WERI-Rb-1 (cell line): Measurements from ENCODE around the gene MRM1.

Experiments
- DNase-seq: peaks from one replicate; pipeline ENCODE4 v3.0.0-alpha.2; 2020
- H3K27ac ChIP-seq: fragments of 250-450 bp; sonication (Bioruptor Pico); 2 replicates; pipeline ENCODE4 v1.5.1; 2020; ENCODE audit warnings: mild to moderate bottlenecking, moderate library complexity
- H3K27me3 ChIP-seq: fragments of 250-450 bp; sonication (Bioruptor Pico); 2 replicates; pipeline ENCODE4 v1.5.1; 2021; ENCODE audit warnings: mild to moderate bottlenecking, low read depth, moderate library complexity; ENCODE audit not compliant: insufficient read depth, severe bottlenecking
- H3K36me3 ChIP-seq: fragments of 250-450 bp; sonication (Bioruptor Pico); 2 replicates; pipeline ENCODE4 v1.5.1; 2020; ENCODE audit warnings: mild to moderate bottlenecking, moderate library complexity
- H3K4me3 ChIP-seq: 2 replicates; pipeline ENCODE4 v1.5.1; 2011; ENCODE audit warnings: low read depth, mild to moderate bottlenecking, control low read depth, low read length
- H3K9me3 ChIP-seq: fragments of 250-450 bp; sonication (Bioruptor Pico); 2 replicates; pipeline ENCODE4 v1.5.1; 2021; ENCODE audit warnings: mild to moderate bottlenecking, moderate library complexity; ENCODE audit not compliant: severe bottlenecking
- TF ChIP-seq, protein P1 (sequence below): IDR thresholded peaks from 2 replicates; pipeline ENCODE4 v1.5.1; 2011; ENCODE audit warnings: low read depth, mild to moderate bottlenecking, control low read depth, inconsistent platforms, low read length

MRM1 gene

DNA sequence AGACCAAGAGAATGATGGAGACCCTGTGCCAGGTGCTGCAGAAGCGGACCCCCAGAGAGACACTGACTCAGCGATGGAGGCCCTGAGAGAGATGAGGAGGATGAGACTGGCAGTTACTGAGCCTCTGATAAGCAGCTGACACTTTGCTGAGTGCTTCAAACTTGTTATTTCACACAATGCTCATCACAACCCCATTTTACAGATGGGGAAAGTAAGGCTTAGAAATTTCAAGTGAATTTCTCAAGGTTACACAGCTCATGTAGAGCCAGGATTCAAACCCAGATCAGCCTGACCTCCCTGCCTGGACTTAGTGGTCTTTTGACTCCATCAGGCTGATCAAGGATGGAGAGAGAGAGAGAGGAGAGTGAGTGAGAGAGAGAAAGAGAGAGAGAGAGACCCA is 27.2 kb downstream of the MRM1 start:
- no peak for DNase-seq
- H3K9me3 ChIP-seq: no peaks in the 10 kb centered on the region
- TF ChIP-seq, protein P1, sequence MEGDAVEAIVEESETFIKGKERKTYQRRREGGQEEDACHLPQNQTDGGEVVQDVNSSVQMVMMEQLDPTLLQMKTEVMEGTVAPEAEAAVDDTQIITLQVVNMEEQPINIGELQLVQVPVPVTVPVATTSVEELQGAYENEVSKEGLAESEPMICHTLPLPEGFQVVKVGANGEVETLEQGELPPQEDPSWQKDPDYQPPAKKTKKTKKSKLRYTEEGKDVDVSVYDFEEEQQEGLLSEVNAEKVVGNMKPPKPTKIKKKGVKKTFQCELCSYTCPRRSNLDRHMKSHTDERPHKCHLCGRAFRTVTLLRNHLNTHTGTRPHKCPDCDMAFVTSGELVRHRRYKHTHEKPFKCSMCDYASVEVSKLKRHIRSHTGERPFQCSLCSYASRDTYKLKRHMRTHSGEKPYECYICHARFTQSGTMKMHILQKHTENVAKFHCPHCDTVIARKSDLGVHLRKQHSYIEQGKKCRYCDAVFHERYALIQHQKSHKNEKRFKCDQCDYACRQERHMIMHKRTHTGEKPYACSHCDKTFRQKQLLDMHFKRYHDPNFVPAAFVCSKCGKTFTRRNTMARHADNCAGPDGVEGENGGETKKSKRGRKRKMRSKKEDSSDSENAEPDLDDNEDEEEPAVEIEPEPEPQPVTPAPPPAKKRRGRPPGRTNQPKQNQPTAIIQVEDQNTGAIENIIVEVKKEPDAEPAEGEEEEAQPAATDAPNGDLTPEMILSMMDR: no peak
- H3K36me3 ChIP-seq: no peaks in the 10 kb centered on the region
- H3K4me3 ChIP-seq: no peak overlapping the region
- no peak overlapping the region for H3K27ac ChIP-seq
- no peaks in the 10 kb centered on the region for H3K27me3 ChIP-seq

DNA sequence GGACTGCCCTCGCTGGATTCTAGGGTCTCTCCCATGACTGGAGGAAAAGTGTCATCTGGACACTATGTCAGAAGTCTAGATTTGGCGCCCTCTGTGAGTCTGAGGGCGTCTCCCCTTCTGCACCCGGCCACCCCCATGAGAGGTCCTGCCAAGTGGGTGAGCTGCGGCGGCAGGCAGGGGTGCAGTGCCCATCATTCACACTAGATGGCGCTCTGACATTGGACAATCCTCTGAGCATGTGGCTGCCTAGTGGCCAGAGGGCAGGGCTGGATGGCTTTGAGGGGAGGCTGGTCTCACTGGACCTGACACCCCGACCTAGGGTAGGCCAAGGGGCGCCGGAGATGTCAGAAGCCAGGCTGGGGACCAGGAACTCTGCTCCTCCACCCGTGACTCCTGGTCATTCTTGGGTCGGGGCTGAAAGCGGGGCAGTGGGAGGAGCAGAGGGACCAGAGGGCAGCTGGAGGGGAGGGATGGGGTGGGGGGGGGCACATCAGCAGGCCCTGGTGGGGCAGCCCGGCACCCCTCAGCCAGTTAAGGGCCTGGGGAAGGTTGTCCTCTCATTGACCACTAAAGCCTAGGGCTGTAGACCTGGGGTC is 28.0 kb downstream of the MRM1 start:
- Histone ChIP-seq H3K27ac (no peak overlapping the region), H3K36me3 (no peaks in the 10 kb centered on the region), H3K9me3 (no peaks in the 10 kb centered on the region), H3K4me3 (no peak overlapping the region), H3K27me3 (no peaks in the 10 kb centered on the region)
- peak; percentile 80 for DNase-seq
- TF ChIP-seq, protein P1: peak; percentile 95

DNA sequence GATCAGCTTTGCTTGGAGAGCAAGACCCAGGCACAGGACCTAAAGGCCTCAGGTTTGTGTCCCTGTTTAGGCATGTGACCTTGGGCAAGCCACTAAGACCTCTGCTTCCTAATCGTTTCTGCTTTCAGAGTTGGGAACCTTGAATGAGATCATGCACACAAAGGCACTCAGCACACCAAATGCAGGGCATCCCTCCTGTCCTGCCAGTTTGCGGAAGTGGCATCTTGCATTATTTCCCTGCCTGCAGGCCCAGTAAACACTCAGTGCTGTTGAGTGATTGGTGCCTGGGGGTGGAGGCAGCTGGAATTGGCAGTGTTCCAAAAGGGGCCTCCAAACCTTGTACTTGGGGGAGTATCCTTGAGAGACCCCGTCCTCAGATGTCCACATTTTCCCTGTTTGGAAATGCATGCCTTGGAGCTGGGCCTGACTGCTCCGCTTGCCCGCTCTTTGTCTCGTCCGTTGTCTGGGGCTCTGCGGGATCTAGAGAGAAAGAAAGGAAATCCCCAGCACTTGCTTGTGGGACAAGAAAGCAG is 28.7 kb downstream of the MRM1 start:
- H3K27ac ChIP-seq: no peak overlapping the region
- TF ChIP-seq, protein P1: no peak
- H3K27me3 ChIP-seq: no peaks in the 10 kb centered on the region
- H3K9me3 ChIP-seq: no peaks in the 10 kb centered on the region
- no peak overlapping the region for H3K4me3 ChIP-seq
- DNase-seq: no peak
- no peaks in the 10 kb centered on the region for H3K36me3 ChIP-seq

DNA sequence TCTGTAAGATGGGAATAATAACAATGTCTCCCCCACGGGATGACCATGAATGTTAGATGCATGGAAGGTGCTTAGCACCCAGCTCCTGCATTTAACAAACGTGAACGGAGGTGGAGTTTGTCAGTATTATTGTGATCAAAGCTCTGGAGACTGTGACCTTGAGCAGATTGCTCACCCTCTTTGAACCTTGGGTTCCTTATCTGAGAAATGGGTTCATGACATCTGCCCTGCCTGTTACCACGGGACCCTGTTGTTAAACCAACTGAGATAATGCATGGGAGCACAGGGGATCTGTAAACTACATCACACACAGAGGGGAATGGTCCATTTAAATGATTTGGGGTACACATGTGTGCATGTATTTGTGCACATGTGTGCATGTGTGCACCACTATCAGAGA is 29.6 kb downstream of the MRM1 start:
- Histone ChIP-seq H3K27me3 (no peaks in the 10 kb centered on the region), H3K36me3 (no peaks in the 10 kb centered on the region), H3K4me3 (no peak overlapping the region), H3K27ac (no peak overlapping the region), H3K9me3 (no peaks in the 10 kb centered on the region)
- DNase-seq: no peak
- TF ChIP-seq, protein P1: no peak

DNA sequence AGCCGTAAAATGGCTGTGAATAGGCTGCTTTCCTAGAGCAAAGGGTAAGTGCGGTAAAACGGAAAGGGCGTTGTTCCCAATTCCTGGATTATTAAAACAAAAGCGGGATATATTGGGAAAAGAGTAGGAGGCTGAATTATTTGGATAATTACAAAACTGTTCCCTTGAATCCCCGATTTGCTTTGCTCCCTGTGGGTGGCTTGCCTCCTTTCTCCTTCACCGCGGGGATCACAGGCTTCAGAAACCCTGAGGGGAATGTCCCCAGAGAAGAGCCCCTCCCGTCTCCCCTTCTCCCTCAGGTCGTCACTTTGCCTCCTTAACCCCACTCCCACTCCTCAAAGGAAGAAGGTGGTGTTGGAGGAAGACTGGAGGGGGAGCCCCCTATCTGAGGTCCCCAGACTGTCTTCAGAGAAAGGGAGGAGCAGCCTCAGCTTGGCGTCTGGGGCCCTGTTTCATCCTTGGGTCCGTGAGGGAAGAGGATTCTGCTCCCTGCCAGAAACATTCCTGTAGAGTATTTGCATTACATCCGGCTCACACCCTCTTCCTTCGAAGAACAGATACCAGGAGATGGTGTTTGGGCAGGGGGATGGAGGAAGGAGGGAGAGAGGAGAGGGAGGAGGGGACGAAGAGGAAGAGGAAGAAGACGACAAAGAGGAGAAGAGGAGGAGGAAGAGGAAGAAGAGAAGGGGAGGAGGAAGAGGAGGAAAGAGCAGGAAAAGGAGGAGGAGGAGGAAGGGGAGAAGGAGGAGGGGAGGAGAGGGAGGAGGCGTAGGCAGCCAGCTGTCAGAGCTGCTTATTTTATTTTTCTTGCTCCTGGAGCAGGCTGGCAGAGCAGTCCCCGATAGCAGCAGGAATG is 31.8 kb downstream of the MRM1 start:
- Histone ChIP-seq H3K27me3 (no peaks in the 10 kb centered on the region), H3K9me3 (no peaks in the 10 kb centered on the region), H3K4me3 (no peak overlapping the region), H3K36me3 (no peaks in the 10 kb centered on the region), H3K27ac (no peak overlapping the region)
- DNase-seq: no peak
- TF ChIP-seq, protein P1: no peak
